Thyroid gland (tissue), 4 donors: ENCODE results near the gene LHFPL2.

Source experiments
- CTCF ChIP-seq, 6 experiments: fragments of 200-600 bp in 3 of 6; fragments of 450-650 bp in 3 of 6; sonication (generic) in 3 of 6; IDR thresholded peaks; one replicate each; pipeline ENCODE4 v1.5.1; 2016 to 2019; ENCODE audit warnings: antibody characterized with exemption in 6 of 6, mild to moderate bottlenecking in 2 of 6, inconsistent platforms in 1 of 6, moderate library complexity in 1 of 6
- POLR2A ChIP-seq, 2 donors: fragments of 450-650 bp; IDR thresholded peaks; one replicate each; pipeline ENCODE4 v1.6.1; 2017; ENCODE audit warnings: antibody characterized with exemption in 2 of 2, mild to moderate bottlenecking in 2 of 2, moderate library complexity in 1 of 2

GRCh38 chr5:78653681-78654366, 5.3 kb upstream of the LHFPL2 start:
- TF ChIP-seq CTCF (IDR thresholded peaks at IDR 0.05): no peak
- no peak for TF ChIP-seq POLR2A (IDR thresholded peaks at IDR 0.05)
